ENCODE results near the gene TENT4A.

- TF ChIP-seq, protein P1, sequence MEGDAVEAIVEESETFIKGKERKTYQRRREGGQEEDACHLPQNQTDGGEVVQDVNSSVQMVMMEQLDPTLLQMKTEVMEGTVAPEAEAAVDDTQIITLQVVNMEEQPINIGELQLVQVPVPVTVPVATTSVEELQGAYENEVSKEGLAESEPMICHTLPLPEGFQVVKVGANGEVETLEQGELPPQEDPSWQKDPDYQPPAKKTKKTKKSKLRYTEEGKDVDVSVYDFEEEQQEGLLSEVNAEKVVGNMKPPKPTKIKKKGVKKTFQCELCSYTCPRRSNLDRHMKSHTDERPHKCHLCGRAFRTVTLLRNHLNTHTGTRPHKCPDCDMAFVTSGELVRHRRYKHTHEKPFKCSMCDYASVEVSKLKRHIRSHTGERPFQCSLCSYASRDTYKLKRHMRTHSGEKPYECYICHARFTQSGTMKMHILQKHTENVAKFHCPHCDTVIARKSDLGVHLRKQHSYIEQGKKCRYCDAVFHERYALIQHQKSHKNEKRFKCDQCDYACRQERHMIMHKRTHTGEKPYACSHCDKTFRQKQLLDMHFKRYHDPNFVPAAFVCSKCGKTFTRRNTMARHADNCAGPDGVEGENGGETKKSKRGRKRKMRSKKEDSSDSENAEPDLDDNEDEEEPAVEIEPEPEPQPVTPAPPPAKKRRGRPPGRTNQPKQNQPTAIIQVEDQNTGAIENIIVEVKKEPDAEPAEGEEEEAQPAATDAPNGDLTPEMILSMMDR (conservative IDR thresholded peaks at IDR 0.05; ENCODE audit: low read depth, low read length), result no peak
- no peak for TF ChIP-seq EZH2 (IDR thresholded peaks at IDR 0.05; ENCODE audit: borderline replicate concordance, low read depth, low read length, poor library complexity, severe bottlenecking)
These were observed 77.2 kb downstream of the TENT4A start for GRCh38 chr5:6790346-6790865.
